Nucleus accumbens (tissue), 56 donors: ENCODE data around the gene PNPLA7.
A peak's percentile ranks its signal among the peaks of the same experiment; 100 is the strongest.
"Not testable (repeated sequence)": the region's sequence is repeated elsewhere in the genome, so short reads cannot be mapped to it uniquely, and the experiment has no call there.

Experiments
- DNase-seq, 56 donors: peaks; one replicate each; lab custom pipeline; 2025; lab: John Stamatoyannopoulos, UW

The PNPLA7 gene

GRCh38 chr9:137482094-137482781 lies 68.0 kb downstream of the PNPLA7 start:
- DNase-seq = peak in 6 of 56 donors; percentile 4 to 41 (median 20)

GRCh38 chr9:137480686-137481683 lies 69.2 kb downstream of the PNPLA7 start:
- no peak for DNase-seq

- DNase-seq = no peak
Observed at GRCh38 chr9:137479892-137480685, 70.1 kb downstream of the PNPLA7 start.

- DNase-seq = peak in 5 of 56 donors; percentile 18 to 52 (median 42)
Observed at GRCh38 chr9:137478962-137479861, 71.0 kb downstream of the PNPLA7 start.

- DNase-seq = no peak
Observed at GRCh38 chr9:137478613-137478961, 71.6 kb downstream of the PNPLA7 start.

- no peak for DNase-seq
Observed at GRCh38 chr9:137477778-137478612, 72.2 kb downstream of the PNPLA7 start.

- DNase-seq = no peak
Observed at GRCh38 chr9:137476856-137477255, 73.3 kb downstream of the PNPLA7 start.

- no peak for DNase-seq
Observed at GRCh38 chr9:137475666-137476065, 74.5 kb downstream of the PNPLA7 start.

- DNase-seq = no peak
Observed at GRCh38 chr9:137474271-137474670, 75.9 kb downstream of the PNPLA7 start.

- no peak for DNase-seq
Observed at GRCh38 chr9:137470785-137471184, 79.4 kb downstream of the PNPLA7 start.

GRCh38 chr9:137467896-137468295 lies 82.3 kb downstream of the PNPLA7 start:
- DNase-seq = no peak

GRCh38 chr9:137467161-137467581 lies 83.0 kb downstream of the PNPLA7 start:
- no peak for DNase-seq

GRCh38 chr9:137466389-137467085 lies 83.7 kb downstream of the PNPLA7 start:
- not testable (repeated sequence) for DNase-seq

GRCh38 chr9:137465720-137466388 lies 84.3 kb downstream of the PNPLA7 start:
- no peak for DNase-seq

GRCh38 chr9:137465000-137465719 lies 85.0 kb downstream of the PNPLA7 start:
- no peak for DNase-seq

- no peak for DNase-seq
Observed at GRCh38 chr9:137464291-137464999, 85.8 kb downstream of the PNPLA7 start.
